Suprapubic skin (tissue), 4 donors: ENCODE measurements around the gene SLC6A11.

Source experiments
- EP300 ChIP-seq: sonication (generic); formaldehyde crosslinking; IDR thresholded peaks from one replicate; pipeline ENCODE4 v1.6.1; 2017; ENCODE audit warnings: antibody characterized with exemption
- POLR2A ChIP-seq, 2 donors: fragments of 450-650 bp; IDR thresholded peaks; one replicate each; pipeline ENCODE4 v1.6.1; 2017; ENCODE audit warnings: antibody characterized with exemption in 2 of 2, mild to moderate bottlenecking in 2 of 2, moderate library complexity in 2 of 2
- POLR2AphosphoS5 ChIP-seq, 3 donors: sonication (generic); formaldehyde crosslinking; IDR thresholded peaks; one replicate each; pipeline ENCODE4 v1.6.1; 2017; ENCODE audit warnings: antibody characterized with exemption in 3 of 3
- TF ChIP-seq, protein P1 (sequence below), 2 donors: fragments of 200-600 bp in 1 of 2; fragments of 450-650 bp in 1 of 2; sonication (generic) in 1 of 2; IDR thresholded peaks; one replicate each; pipeline ENCODE4 v1.5.1; 2016 to 2019; ENCODE audit warnings: antibody characterized with exemption in 2 of 2, mild to moderate bottlenecking in 1 of 2, moderate library complexity in 1 of 2

DNA sequence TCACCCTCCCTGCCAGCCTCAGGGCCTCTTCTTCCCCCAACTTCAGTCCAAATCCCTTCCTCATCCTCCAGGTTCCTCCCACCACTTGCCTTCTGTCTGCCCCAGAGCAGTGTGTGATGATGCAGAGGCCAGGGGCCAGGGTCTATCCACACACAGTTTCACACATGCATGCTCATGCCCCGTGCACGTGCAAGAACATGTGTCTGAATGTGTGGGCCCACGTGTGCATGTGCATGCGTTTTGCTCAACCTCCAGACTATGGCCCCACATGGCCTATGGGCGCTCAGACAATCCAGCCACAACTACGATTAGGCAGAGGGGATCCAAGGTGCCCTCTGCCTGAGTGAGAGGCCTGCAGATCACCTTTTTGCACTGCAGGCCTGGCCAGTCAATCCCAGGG is 144.2 kb downstream of the SLC6A11 start:
- TF ChIP-seq, protein P1, sequence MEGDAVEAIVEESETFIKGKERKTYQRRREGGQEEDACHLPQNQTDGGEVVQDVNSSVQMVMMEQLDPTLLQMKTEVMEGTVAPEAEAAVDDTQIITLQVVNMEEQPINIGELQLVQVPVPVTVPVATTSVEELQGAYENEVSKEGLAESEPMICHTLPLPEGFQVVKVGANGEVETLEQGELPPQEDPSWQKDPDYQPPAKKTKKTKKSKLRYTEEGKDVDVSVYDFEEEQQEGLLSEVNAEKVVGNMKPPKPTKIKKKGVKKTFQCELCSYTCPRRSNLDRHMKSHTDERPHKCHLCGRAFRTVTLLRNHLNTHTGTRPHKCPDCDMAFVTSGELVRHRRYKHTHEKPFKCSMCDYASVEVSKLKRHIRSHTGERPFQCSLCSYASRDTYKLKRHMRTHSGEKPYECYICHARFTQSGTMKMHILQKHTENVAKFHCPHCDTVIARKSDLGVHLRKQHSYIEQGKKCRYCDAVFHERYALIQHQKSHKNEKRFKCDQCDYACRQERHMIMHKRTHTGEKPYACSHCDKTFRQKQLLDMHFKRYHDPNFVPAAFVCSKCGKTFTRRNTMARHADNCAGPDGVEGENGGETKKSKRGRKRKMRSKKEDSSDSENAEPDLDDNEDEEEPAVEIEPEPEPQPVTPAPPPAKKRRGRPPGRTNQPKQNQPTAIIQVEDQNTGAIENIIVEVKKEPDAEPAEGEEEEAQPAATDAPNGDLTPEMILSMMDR (IDR thresholded peaks at IDR 0.05): no peak
- TF ChIP-seq EP300: no peak
- no peak for TF ChIP-seq POLR2AphosphoS5 (IDR thresholded peaks at IDR 0.05)
- TF ChIP-seq POLR2A (IDR thresholded peaks at IDR 0.05): no peak
